Mucosa of descending colon (tissue), 3 donors: ENCODE results near the gene DSCAM. TPM values are rescaled to one million over a fixed set of nuclear protein-coding genes. Genes with fewer than 3 reads are reported as not detected.

Experiments used
- ATAC-seq: fragments of 200-7000 bp; cut with Tn5 transposase; one replicate; pipeline ENCODE4 v1.9.1; 2020; ENCODE audit warnings: mild to moderate bottlenecking, moderate library complexity
- DNase-seq, 3 donors: peaks; one replicate each; pipeline ENCODE4 v3.0.0-alpha.2; 2020
- H3K36me3 ChIP-seq: fragments of 200-600 bp; one replicate; pipeline ENCODE4 v1.8.0; 2021; ENCODE audit warnings: low read depth, mild to moderate bottlenecking
- H3K4me1 ChIP-seq: fragments of 200-600 bp; one replicate; pipeline ENCODE4 v1.8.0; 2021; ENCODE audit warnings: low read depth, mild to moderate bottlenecking
- H3K4me3 ChIP-seq: fragments of 200-600 bp; one replicate; pipeline ENCODE4 v1.8.0; 2021; ENCODE audit warnings: mild to moderate bottlenecking
- H3K9me3 ChIP-seq: fragments of 200-600 bp; one replicate; pipeline ENCODE4 v1.8.0; 2021; ENCODE audit warnings: mild to moderate bottlenecking
- CTCF ChIP-seq: fragments of 200-600 bp; IDR thresholded peaks from one replicate; pipeline ENCODE4 v1.8.0; 2022; ENCODE audit warnings: antibody characterized with exemption, mild to moderate bottlenecking
- intact Hi-C, 2 donors: fragments of 100-400 bp; cut with DNase I in 1 of 2; cut with micrococcal nuclease in 1 of 2; formaldehyde crosslinking; loops; one replicate each; pipeline versions ENCODE4 v1.11.0 to v1.11.1; 2022; cut with DNase I, micrococcal nuclease
- total RNA-seq, 3 donors: library from RNA; stranded (reverse); fragmentation: NEBNext Ultra II Directional in 2 of 3; extraction: Animal tissue kit (Norgen Biotek cat#: 25700) in 2 of 3; gene quantifications; one replicate each; pipeline versions ENCODE4 v1.2.1 to v1.2.4, GENCODE V29; 2021 to 2023
- donor health status: DM: no; HTN: no; CAD: no; lungs with moderate emphysema.
- donor health status: DM: no; HTN: no; CAD: no.
- donor health status: DM: no; HTN: yes; CAD: no.

Gene DSCAM
- total RNA-seq, 3 donors from 2014 or later: 0.35 TPM; not detected in 2

DNA sequence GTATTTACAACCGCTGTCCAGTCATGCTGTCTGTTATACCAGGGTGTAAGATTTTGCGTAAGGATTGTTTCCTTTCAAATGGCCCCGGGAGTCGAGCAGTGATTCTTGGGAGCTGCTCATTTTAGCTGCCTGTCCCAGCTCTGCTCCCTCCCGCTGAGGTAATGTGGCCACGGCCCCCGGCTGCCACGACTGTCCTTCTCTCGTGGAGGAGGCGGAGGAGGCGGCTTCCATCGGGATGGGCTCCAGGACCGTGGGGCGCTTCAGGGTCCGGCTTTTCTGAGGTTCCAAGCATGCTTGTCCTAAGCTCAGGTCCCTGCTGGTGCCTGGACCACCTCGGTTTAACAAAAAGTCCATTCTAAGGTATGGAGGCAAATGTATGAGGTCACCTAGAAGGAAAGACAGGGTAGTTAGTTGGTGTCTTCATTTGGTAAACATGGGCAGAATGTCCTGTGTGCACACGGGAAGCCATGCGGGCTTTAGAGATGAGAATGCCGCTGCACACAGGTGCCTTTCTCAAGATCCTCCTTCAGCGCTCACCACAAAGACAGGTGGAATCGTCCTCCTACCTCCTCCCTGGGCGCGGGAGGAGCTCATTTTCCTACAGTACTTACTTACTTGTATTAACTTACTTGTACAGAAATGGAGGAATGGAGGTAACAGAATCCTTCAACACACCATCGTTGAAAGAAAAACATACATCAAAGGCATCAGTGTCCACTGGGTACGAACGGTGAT, 833.8 kb downstream of the DSCAM start:
- intact Hi-C loops: no loop called here
- H3K4me3 ChIP-seq: no peak overlapping the region
- H3K36me3 ChIP-seq: no peaks in the 10 kb centered on the region
- DNase-seq: no peak
- H3K9me3 ChIP-seq: no peaks in the 10 kb centered on the region
- no peaks in the 10 kb centered on the region for H3K4me1 ChIP-seq
- TF ChIP-seq CTCF: no peak
- no peak for ATAC-seq

GRCh38 chr21:40011371-40011770, 835.6 kb downstream of the DSCAM start:
- no peak for ATAC-seq

GRCh38 chr21:40002978-40003377, 844.0 kb downstream of the DSCAM start:
- no peak for TF ChIP-seq CTCF
- no peak overlapping the region for H3K4me3 ChIP-seq
- H3K36me3 ChIP-seq: no peaks in the 10 kb centered on the region
- no peaks in the 10 kb centered on the region for H3K4me1 ChIP-seq
- intact Hi-C loops: no loop called here
- H3K9me3 ChIP-seq: no peaks in the 10 kb centered on the region
- DNase-seq (no peak), ATAC-seq (no peak)

More at GRCh38 chr21:40011371-40011770, 835.6 kb downstream of the DSCAM start:
- H3K36me3 ChIP-seq: no peaks in the 10 kb centered on the region
- no peak for TF ChIP-seq CTCF
- intact Hi-C loops: no loop called here
- no peaks in the 10 kb centered on the region for H3K9me3 ChIP-seq
- no peaks in the 10 kb centered on the region for H3K4me1 ChIP-seq
- no peak for DNase-seq
- no peak overlapping the region for H3K4me3 ChIP-seq

GRCh38 chr21:39984286-39984991, 862.5 kb downstream of the DSCAM start:
- no peak for ATAC-seq
- no peak for DNase-seq
- H3K9me3 ChIP-seq: no peaks in the 10 kb centered on the region
- H3K36me3 ChIP-seq: no peaks in the 10 kb centered on the region
- no peak for TF ChIP-seq CTCF
- intact Hi-C loops: no loop called here
- H3K4me1 ChIP-seq: no peaks in the 10 kb centered on the region
- no peak overlapping the region for H3K4me3 ChIP-seq

DNA sequence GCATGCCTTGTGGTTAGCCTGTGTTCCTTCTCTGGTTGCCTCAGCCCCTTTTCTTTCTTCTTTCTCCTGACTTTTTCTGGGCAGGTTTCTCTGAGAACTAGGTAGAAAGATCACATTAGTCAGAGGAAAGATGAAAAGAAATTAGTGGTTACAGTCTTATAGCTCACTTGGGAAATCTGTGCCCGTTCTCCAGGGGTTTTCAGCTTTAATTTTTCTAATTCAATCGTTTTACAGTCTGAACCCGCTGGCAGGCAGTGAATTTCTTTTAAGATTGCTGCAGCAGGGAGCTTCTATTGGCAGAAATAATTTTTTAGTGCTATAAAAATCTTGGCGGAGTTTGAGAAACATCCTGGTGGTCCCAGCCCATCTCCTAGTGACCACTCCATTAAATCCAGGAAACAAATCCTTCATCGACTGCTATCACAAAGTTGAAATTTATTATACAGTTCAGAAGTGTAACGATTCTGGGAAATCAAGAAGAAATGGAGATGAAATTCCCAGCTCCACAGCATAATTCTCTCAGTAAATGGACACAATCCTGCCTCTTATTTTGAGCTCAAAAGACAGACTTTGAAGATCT, 866.6 kb downstream of the DSCAM start:
- no peak for ATAC-seq
- H3K4me3 ChIP-seq: no peak overlapping the region
- H3K4me1 ChIP-seq: no peaks in the 10 kb centered on the region
- no peaks in the 10 kb centered on the region for H3K9me3 ChIP-seq
- no peak for DNase-seq
- H3K36me3 ChIP-seq: no peaks in the 10 kb centered on the region
- intact Hi-C loops: no loop called here
- no peak for TF ChIP-seq CTCF
